Stimulated activated CD8-positive, alpha-beta memory T cell treated with anti-CD3 and anti-CD28 coated beads, Interleukin-4, amount 100 ng/mL, for 48 hours (primary cell): ENCODE measurements around the gene DEPP1.

Source experiments
- DNase-seq: peaks from one replicate; pipeline ENCODE4 v3.0.0-alpha.2; 2020

Gene DEPP1

DNA sequence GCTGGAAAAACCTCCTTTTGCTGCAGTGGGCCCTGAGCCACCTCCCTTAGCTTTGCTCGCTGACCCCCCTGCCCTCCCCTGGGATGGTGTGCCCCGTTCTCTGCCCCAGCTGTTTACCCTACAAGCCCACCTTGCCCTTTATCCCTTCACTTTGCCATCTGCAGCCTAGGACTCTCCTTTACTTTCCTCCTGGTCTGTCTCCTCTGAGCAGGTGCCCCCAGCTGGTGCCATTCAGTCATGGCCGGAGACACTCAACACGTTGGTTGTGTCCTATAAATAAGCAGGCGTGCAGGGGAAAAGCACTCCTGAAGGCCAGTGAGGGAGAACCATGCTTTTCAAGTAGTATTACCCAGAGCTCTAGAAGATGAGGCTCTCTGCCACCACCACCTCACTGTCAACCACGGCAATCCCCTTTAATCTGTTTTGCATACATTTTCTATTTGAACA is 12.9 kb downstream of the DEPP1 start:
- no peak for DNase-seq

DNA sequence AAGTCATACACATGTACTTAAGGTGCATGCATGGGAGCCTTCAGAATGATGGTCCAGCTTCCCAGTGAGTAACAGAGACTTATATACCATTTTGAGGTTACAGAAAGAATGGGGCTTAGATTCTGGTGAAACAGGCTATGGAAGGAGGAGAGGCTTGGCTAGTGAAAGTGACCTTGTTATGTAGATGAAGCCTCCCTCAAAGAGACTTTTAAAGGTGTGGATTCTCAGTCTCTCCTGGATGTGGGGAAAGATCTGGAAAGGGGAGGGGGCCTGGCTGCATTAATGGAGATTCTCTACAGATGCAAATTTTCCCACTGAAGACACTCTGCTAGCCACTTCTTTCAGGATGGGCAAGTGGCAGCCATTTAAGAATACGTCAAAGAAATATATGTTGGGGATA is 13.5 kb downstream of the DEPP1 start:
- DNase-seq = peak; percentile 11

DNA sequence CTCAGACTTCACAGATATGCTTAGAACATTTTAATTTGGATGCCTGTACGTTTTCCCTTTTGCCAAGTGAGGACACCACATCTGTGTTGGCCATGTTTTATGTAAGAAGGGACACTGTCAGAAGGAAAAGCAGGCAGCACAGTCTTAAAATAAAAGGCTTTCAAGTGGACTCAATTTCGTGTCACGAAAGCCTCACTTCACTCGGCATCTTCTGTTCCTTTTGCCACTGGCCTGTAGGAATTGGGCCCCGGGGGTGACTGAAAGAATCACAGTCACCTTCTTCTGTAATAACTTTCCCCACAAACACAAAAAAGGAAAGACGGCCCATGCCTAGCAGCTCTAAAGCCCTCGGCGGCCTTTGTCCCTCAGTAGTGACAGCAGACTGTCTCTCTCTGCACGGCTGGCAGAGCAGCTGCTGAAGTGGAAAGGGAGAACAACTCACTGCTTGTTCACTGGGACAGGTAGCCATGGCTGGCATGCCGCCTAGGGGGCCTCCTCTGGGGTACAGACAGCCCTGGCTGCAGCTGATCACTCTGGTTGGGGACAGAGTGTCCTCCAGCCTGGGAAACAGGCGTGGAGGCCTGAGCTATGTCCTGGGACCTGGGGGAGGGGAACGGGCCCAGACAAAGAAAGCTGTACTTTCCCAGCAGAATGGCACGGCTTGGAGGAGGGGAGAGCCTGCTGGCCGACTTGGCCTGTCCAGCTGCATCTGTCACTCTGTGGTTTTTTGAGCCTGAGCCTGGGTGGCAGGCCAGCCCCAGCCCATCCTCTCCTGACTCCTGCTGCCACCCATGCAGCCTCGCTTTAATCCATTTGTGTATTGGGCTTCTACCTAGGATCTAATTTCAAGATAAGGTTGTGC is 14.6 kb downstream of the DEPP1 start:
- peak; percentile 14 for DNase-seq

DNA sequence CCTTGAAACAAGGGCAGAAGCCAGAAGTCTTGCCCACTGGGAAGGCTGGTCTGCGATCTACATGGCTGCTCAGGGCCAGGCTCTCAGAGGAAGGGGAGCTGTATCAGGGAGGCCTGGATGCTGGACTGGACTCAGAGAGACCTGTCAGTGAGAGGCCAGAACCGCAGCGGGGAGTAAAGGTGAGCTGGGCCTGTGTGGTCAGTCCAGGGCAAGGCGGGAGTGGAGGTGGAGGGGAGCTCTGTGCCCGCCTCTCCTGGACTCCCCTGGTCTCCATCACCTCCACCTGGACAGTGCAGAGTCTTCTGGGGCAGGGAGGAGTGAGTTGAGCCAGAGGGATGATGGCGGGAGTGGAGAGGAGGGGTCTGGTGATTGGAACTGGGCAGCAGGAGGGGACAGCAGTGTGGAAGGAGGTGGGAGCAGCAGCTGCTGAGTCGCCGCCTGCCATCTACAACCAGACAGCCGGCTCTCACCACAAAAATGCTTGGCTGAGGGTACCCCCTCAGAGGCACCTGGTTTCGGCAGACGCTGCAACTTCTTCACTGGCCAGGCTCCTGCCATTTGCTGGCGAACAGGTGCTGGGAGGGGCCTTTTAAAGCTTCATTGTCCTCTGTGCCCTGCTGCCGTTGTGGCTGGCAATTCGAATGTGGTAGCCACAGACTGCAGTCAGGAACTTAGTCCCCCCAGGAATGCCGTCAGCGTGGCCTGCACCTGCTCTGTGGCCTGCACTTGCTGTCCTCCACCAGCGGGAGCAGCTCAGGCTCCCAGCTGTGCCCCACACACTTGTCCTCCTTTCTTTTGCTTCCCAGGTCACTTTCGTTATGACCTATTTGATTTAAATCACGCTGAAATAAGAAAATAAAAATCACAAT is 15.5 kb downstream of the DEPP1 start:
- DNase-seq = peak; percentile 18

DNA sequence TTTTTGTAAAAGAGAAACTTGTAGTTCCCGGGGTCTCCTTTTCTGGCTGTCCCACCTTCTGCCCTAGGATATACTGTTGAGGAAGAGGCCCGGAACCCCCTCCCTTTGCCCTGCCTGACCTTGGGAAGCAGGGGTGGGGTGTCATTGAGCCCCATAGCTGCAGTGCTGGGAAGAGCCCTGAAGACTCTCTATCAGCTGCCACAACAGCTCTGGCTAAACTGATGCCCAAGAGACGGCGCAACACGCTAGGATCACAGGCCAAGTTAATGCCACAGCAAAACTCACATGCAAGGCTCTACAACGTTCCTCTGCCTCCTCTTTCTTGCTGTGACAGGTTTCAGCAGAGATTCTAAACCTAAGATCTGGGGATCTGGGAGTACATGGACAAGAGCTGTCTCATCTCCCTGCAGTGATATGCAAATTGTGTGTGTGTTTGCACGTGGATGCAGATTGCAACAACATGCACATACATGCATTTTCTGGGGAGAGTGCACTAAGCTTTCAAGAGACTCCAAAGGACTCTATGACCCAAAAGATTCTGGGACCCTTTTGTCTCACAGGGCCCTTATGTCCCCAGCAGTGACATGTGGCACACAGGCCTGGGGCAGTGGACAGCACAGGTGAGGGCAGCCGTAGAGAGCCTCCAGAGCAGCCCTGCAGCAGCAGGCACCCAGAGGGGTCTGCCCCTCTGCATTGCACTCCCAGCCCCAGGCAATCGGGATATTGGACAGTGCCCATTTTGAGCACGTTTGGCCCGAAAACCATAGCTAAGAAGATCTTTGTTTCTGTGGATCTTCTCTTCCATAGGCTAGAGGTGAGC is 16.5 kb downstream of the DEPP1 start:
- peak; percentile 13 for DNase-seq

DNA sequence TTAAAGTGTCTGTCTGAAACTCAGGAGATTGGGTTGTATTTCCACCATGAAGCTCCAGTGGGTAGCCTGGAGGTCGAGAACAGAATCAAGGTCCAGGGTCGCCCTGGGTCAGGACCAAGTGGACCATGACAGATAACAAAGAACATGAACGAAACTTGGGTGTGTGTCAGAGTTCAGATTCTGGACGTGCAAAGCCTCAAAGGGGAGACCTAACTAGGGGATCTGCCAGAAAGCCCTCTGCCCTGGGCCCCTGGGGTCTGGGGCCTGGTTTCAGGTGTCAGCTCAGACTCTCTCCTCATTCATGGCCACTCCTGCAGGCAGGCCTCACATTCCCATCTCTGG is 17.4 kb downstream of the DEPP1 start:
- peak; percentile 14 for DNase-seq

DNA sequence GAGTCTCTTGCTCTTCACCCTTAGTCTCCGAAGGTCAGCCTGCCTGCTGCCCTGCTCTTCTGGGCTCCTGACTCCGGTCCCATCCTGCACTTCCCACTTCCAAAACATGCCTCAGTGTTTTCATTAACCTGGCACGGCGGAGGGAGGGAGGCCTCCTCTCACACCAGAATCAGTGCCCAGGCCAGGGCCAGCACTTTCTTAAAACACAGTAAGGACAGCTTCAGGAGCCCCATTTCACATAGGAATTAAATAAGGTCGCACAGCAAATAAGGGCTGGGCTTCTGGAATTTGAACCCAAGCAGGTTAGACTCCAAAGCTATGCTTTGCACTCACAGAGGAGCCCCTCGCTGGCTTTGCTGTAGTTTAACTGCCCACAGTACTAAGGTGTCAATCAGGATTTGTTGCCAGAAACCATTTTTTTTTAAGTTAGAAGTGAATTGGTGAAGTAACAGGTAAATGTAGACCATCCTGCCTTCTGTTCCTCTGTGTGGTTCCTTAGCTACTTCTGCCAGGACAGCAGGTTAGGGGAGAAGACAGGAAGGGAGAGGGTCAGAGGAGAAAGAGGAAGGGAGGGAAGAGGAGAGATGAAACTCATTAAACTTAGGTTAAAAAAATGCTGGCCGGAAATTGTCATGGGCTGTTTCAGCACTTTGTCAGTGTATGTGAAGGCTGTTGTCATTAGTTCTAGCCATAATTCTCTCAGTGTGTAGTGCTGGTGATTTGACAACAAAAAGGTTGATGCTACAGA is 18.0 kb downstream of the DEPP1 start:
- peak; percentile 21 for DNase-seq

DNA sequence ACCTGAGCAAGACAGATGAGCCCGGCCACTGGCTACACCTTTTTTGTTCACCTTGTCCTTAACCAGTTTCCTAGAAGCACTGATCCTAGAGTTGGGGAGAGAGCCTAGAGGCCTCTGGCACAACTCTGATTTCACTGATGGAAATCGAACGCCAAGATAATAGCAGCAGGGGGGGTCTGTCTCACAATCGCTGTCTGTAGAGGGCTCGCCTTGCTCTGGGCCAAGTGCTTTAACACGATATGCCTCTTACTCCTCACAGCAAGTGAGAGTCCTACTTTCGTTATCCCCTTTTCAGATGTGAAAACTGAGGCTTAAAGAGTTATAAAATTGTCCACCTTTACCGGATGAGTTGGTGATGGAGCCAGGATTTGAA is 18.5 kb downstream of the DEPP1 start:
- DNase-seq = peak; percentile 24

DNA sequence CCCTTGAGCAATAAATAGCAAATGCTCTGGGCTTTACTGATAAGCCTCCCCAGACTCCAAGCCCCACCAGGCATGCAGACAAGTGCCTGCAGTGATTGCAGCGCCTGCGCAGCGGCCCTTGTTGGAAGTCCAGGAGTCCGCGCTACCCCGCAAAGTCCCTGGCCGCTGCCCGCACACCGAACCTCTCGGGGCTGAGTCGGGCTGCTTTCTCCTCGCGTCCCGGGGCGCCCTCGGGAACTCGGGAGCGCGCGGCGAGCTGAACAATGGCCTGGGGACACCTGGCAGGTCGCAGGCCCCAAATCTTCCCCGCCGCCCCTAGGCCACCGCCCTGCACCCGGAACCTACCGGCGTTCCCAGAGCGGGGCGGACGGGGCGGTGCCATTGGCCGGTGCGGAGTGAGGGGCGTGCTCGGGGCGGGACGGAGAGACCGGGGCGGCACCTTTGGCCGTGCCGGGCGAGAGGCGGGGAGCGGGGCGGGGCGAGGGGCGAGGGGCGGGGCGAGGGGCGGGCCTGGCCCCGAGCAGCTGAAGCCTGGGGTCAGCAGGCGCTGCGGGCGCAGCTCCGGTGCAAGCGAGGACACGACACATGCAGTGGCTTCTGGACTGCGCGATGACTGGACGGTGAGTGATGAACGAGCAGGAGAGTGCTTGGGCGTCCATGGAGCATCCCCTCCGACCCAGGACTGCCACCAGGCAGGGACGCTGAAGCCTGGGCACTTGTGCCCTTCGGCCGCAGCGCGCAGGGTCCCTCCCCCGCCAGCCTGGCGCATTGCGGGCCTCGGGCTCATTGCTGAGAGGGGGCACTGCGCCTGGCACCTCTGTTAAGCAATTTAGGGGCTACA is 19.1 kb downstream of the DEPP1 start, which contains the start of gene RASSF4:
Gene RASSF4, plus strand, starts transcription at position 556 of the 841 bp plus-strand sequence. CDS start 10,401 bp downstream, outside the sequence.
- DNase-seq = peak; percentile 95

DNA sequence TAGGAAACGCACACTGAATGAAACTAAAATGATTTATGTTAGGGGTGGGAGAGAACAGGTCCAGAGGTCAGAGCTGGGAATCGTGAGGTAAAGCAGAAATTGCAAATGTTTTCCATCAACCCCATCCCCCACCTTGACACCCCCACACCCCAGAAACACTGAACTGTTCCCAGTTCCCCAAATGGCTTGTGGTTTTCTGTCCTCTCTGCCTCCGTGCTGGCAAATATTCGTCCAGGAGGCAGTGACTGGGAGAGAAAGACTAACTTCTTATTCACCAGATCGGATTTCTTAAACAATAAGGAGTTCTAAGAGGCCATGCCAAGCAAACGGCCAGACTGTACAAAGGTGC is 19.7 kb downstream of the DEPP1 start:
- no peak for DNase-seq

DNA sequence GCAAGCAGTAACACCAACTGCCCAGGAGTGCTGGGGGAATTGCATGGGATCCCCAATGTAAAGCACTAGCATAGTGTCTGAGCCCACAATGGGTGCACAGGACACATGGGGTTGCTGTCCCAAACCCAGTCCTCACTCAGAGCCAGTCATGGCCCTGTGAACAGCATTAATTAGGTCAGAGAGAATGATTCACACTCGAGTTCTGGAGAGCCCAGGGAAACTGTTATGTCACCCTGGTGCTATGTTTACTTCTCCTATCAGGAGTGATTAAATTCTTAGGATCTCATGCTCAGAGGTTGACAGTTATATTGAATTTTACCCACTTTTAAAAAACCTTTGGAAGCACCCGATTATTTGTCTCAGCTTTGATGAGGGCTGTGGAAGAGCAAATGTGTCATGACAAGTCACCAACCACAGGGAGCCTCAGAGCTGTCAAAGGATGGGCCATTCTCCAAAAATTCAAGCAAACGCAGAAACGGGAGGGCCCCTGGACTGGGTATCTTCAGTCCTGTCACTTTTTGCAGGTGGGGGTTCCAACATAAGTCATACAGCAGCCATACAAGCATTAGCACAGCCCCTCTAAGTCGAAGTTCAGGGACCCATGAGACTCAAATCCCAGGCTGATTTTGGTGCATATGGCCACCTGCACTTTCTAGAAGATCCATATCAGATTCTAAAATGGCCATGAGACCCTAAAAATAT is 20.3 kb downstream of the DEPP1 start:
- DNase-seq = peak; percentile 23

DNA sequence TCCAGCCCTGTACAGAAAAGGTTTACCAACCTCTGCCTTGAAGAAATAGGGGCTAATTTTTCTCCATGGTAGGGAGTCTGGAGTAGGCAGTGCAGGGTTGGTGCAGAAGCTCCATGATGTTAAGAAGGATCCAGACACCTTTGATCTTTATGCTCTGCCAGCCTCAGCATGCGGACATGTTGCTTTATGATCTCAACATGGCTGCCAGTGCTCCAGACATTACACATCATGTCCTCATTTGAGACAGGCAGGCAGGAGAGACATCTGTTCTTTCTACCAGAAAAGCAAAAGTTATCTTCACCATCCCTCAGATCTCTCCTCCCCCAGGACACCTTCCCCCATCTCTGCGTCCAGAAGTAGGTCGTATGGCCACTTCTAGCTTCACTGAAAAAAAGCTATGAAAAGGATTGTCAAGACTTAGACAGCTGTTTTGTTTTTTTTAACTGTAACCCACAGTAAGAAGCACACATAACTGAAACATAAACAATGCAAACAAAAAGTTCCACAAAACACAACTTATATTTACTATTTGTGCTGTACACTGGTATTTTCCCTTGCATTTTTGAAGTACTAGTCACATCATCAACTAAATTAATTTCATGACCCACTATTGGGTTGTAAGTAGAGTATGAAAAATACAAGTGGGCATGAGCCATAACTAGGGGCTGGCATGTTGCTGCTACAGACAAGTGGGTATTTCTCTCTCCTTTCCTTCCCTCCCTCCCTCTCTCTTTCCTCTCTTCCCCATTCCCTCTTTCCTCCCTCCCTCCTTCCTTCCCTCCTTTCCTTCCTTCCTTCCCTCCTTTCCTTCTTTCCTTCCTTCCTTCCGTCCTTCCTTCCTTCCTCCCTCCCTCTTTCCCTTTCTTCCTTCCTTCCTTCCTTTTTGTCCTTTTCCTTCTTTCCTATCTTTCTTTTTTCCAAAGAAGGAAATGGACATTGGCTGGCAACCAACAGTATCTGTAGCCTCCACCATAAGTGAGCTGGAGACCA is 21.6 kb downstream of the DEPP1 start:
- peak; percentile 8 for DNase-seq

DNA sequence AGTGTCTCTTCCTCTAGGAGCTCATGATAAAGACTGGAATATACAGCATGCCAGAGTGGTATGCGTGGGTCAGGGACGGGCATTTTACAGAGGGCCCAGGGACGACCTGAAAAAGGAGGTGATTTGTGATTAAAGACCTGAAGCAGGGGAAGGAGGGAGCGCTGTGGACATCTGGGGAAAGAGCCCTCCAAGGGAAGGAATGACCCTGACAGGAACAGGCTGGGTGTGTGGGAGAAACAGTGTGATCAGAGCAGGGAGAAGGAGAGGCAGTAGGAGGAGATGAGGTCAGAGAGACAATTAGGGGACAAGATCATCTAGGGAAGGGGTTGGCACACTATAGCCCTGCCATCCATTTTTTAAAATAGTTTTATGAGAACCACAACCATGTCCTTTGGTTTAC is 22.4 kb downstream of the DEPP1 start:
- DNase-seq = no peak

DNA sequence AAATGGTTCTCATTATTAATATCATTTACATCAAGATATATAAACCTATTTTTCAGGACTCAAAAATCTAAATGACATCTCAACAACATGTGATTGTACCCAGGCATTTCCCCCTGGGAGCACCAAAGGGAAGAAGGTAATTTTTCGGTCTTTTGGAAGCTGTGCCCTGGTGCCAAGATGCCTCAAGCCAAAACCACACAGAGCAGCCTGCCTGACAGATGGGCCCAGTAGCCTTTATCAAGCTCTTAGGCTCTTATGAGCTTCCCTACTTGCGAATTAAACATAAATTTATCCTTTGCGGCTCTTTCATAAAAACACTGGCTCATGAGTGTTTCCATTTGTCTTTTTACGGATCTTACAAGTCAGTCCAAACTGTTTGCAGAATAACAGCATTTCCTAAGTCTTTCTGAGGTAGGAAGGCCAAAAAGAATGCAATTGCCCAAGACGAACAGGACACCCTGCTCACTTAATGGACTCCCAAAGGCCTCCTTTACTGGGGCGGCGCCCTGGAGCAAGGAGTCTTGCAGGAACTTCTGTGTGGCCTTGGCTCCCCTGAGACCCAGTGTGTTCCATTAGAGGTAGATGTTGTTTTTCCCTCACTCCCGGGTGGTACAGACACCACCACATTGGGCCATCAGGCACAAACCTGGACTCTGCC is 23.1 kb downstream of the DEPP1 start:
- peak; percentile 2 for DNase-seq

DNA sequence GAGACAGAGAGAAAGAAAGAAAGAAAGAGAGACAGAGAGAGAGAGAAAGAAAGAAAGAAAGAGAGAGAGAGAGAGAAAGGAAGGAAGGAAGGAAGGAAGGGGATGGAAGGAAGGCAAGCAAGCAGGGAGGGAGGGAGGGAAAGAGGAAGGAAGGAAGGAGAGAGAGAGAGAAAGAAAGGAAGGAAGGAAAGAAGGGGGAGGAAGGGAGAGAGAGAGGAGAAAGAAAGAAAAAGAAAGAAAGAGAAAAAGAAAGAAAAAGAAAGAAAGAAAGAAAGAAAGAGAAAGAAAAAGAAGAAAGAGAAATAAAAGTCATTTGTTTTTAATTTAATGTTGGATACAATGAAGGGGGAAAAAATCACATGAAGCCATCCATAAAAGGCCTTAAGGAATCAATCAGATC is 23.6 kb downstream of the DEPP1 start:
- no peak for DNase-seq

DNA sequence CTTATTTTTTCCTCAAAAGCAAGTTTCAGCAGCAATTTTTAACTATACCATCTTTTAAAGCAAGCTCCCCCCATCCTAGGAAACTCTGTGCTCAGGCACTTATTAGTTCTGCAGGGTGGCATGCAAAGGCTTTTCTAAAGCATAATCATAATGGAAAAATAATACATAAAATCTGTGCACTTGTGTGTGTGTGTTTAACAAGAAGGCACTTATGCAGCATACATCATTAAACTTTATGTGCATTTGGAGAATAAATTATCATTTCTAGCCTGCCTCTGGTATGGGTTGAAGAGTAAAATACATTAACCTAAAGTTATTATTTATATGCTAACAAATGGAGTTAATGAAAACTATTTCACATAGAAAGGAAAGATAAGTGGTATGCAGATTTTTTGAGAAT is 24.6 kb downstream of the DEPP1 start:
- DNase-seq = no peak

DNA sequence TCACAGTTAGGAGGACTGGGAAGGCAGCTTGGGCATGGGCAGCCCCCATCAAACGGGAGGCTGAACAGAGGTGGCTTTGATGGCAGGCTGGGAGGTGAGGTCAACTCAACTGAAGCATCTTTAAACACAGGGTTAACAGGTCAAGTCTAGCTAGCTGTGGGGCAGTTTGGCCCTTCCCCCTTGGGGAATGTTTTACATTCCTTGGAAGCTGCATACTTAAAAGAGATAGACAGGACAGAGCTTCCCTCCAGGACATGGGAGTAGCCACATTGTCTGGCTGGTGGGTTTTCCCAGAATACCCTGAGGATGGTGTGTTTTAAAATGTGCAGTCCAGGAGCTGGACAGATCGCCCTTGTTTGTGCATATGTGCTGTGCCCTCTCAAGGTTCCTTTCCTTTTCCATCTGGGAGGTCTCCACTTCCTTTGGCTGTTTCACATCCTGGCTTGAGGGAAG is 25.8 kb downstream of the DEPP1 start:
- peak; percentile 2 for DNase-seq

DNA sequence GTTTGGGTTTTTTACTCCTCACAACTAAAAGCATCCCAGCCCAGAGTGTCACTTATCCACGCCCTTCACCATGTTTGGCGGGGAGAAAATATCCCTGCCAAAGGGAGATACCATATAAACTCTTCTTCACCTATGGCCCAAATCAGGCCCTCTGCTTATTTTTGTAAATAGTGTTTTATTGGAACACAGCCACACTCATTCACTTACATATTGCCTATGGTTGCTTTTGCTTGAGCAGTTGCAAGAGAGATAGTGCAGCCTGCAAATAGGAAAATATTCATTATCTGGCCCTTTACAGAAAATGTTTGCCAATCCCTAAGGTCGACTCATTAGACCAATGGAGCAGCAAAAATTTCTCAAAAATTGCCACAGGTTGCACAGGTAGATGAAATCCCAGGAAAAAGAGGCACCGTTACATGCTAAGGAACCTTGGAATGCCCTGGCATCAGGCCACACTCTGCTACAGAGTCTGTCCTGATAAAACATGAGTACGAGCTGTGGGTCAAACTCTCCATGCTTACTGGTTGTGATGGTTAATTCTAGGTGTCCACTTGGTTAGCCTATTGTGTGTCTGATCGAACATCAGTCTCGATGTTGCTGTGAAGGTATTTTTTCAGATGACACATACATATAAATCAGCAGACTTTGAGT is 26.9 kb downstream of the DEPP1 start:
- no peak for DNase-seq
